HG02588 (cell line): ENCODE data around the gene TWSG1.
"Not testable (repeated sequence)": the region's sequence is repeated elsewhere in the genome, so short reads cannot be mapped to it uniquely, and the experiment has no call there.

Experiments
- ATAC-seq: cut with Tn5 transposase; IDR thresholded peaks from one replicate; pipeline ENCODE4 v1.9.1; 2021; ENCODE audit warnings: mild to moderate bottlenecking, moderate library complexity; ENCODE audit not compliant: unreplicated experiment

Gene TWSG1

GRCh38 chr18:9422816-9423519 lies 88.4 kb downstream of the TWSG1 start:
- ATAC-seq, result no peak

GRCh38 chr18:9423648-9424047 lies 89.1 kb downstream of the TWSG1 start:
- not testable (repeated sequence) for ATAC-seq

GRCh38 chr18:9424235-9424634 lies 89.7 kb downstream of the TWSG1 start:
- ATAC-seq, result not testable (repeated sequence)

GRCh38 chr18:9426753-9427152 lies 92.2 kb downstream of the TWSG1 start:
- no peak for ATAC-seq

DNA sequence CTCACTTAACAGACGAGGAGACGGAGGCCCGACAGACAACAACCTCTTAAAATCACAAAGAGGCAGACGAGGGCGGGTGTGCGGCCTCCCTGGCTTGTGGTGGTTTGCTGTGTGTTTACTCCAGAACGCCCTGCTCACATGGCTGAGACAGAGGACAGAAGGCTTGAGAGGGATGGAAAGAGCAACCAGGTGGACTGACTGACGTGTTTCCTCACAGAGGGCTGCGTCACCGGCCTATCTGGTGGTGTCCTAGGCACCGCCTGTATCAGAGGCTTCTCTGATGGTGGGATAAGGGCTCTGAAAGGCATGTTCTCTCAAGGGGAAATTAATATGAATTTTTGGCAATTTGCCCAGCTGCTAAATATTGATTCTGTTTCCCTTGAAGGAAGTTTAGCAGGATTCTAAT lies 93.7 kb downstream of the TWSG1 start:
- no peak for ATAC-seq

GRCh38 chr18:9428862-9429661 lies 94.5 kb downstream of the TWSG1 start:
- ATAC-seq, result no peak

DNA sequence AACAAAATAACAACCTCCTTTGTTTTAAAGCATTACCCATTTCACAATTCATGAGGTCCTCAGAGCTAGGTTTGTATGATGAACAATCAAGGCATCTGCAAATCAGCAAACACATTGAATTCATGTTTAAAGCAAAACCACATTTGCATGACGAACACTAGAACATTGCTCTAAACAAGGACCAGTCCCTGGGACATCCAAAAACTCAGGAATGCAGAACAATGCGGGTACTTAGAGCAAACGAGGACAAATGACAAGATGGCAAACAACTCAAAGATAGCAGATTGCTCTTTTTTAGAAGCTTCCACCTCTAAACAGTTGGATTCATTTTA lies 95.1 kb downstream of the TWSG1 start:
- no peak for ATAC-seq

DNA sequence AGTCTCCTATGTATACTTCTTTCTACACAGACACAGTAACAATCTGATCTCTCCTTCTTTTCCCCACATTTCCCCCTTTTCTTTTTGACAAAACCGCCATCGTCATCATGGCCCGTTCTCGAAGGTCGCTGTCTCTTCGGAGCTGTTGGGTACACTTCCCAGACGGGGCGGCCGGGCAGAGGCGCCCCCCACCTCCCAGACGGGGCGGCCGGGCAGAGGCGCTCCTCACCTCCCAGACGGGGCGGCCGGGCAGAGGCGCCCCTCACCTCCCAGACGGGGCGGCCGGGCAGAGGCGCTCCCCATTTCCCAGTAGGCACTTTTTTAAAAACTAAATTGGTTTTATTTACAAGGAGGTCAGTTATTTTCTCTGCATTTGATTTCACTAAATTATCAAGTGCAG lies 95.7 kb downstream of the TWSG1 start:
- ATAC-seq, result not testable (repeated sequence)

DNA sequence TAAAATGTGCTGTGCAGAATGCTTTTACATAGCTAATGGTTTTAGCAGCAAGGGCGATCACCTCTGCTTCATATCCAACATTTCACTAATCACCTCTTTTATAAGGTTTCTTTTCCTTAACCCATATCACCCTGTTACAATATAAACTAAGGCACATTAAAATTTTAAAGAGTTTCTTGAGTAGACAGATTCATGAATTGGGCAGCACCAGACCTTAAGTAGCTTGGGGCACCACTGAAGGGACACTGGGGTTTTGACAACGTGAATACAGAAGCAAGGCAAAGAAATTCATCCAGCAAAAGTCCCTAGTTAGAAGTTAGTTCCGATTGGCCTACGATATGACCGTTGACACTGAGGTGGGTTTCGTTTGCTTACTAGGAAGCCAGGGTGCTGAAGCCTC lies 96.7 kb downstream of the TWSG1 start:
- ATAC-seq, result no peak

- ATAC-seq, result not testable (repeated sequence)
Measured at GRCh38 chr18:9433122-9433521, 98.5 kb downstream of the TWSG1 start.

GRCh38 chr18:9433671-9434121 lies 99.1 kb downstream of the TWSG1 start:
- ATAC-seq, result no peak

- no peak for ATAC-seq
Measured at GRCh38 chr18:9434122-9434701, 99.6 kb downstream of the TWSG1 start.

DNA sequence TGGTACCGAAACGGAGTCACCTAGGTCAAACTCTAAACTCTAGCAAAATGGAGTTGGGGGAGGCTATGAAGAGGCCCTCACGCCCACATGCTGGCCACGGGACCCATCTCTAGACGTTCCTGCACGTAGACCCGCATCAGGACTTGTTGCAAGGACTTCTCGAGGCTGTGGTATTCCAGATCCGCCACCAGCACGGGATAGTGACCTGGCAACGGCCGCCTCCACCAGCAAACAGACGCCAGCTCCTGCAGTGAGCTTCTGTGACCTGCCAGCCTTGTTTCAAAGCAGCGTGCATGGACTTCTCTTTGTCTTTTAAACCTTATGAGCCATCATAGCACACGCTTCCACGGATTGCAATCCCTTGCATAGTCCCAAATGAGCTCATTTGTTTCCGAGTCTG lies 100.5 kb downstream of the TWSG1 start:
- ATAC-seq, result no peak

- no peak for ATAC-seq
Measured at GRCh38 chr18:9436206-9436929, 101.8 kb downstream of the TWSG1 start.

GRCh38 chr18:9437021-9437437 lies 102.5 kb downstream of the TWSG1 start:
- no peak for ATAC-seq

GRCh38 chr18:9437672-9438071 lies 103.1 kb downstream of the TWSG1 start:
- ATAC-seq, result no peak

- ATAC-seq, result no peak
Measured at GRCh38 chr18:9441061-9441460, 106.5 kb downstream of the TWSG1 start.

GRCh38 chr18:9444549-9444948 lies 110.0 kb downstream of the TWSG1 start:
- ATAC-seq, result no peak

DNA sequence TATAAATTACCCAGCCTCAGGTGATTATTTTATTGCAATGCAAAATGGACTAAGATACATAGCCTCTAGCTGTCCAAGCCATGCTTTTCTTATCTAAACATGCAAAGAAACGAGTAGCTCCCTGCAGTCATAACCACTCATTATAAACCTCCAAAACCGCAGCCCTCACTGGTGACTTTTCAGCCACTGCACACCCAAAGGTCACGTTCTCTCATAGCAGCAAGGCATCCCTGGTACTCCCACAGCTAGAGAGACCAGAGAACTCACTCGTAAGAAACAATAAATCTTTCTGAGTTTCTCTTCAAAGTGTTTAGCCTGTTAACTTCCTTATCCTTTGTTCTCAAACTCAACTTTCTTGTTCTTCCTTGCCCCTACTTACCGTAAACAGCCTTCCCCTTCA lies 112.3 kb downstream of the TWSG1 start:
- no peak for ATAC-seq

- no peak for ATAC-seq
Measured at GRCh38 chr18:9447334-9447733, 112.8 kb downstream of the TWSG1 start.
